H9 (cell line): ENCODE measurements around the gene USP5. TPM values are rescaled to one million over a fixed set of nuclear protein-coding genes. Genes with fewer than 3 reads are reported as not detected.

ENCODE experiments used
- DNase-seq: peaks from one replicate; pipeline ENCODE4 v3.0.0-alpha.2; 2017
- H2AFZ ChIP-seq: one replicate; pipeline ENCODE4 v1.6.1; 2013; ENCODE audit warnings: mild to moderate bottlenecking, low read length, control low read depth, moderate library complexity
- H2AK5ac ChIP-seq: 2 replicates; pipeline ENCODE4 v1.6.1; 2013; ENCODE audit warnings: low read length, control low read depth, mixed read lengths; ENCODE audit not compliant: insufficient read length
- H2BK120ac ChIP-seq: one replicate; pipeline ENCODE4 v1.6.1; 2013; ENCODE audit warnings: low read depth, mild to moderate bottlenecking, low read length, control low read depth, inconsistent platforms; ENCODE audit not compliant: poor library complexity, severe bottlenecking
- H2BK12ac ChIP-seq: 2 replicates; pipeline ENCODE4 v1.6.1; 2013; ENCODE audit warnings: low read length, control low read depth, mixed read lengths, low read depth; ENCODE audit not compliant: insufficient read length
- H2BK15ac ChIP-seq: 2 replicates; pipeline ENCODE4 v1.6.1; 2013; ENCODE audit warnings: low read depth, low read length, control low read depth
- H2BK20ac ChIP-seq: one replicate; pipeline ENCODE4 v1.6.1; 2013; ENCODE audit warnings: low read depth, mild to moderate bottlenecking, low read length, control low read depth, inconsistent platforms; ENCODE audit not compliant: poor library complexity, severe bottlenecking
- H2BK5ac ChIP-seq: 2 replicates; pipeline ENCODE4 v1.6.1; 2013; ENCODE audit warnings: low read length, control low read depth, mixed read lengths; ENCODE audit not compliant: insufficient read length
- H3K14ac ChIP-seq: 2 replicates; pipeline ENCODE4 v1.6.1; 2013; ENCODE audit warnings: low read length, control low read depth; ENCODE audit not compliant: insufficient read depth
- H3K18ac ChIP-seq: 2 replicates; pipeline ENCODE4 v1.6.1; 2013; ENCODE audit warnings: low read depth, mild to moderate bottlenecking, mixed read lengths, low read length, control low read depth; ENCODE audit not compliant: insufficient read length
- H3K23ac ChIP-seq: 2 replicates; pipeline ENCODE4 v1.6.1; 2013; ENCODE audit warnings: low read length, control low read depth, mixed read lengths, low read depth; ENCODE audit not compliant: insufficient read length
- H3K23me2 ChIP-seq: 2 replicates; pipeline ENCODE4 v1.6.1; 2013; ENCODE audit warnings: low read depth, mild to moderate bottlenecking, mixed read lengths, low read length, control low read depth; ENCODE audit not compliant: insufficient read length, poor library complexity, severe bottlenecking
- H3K27ac ChIP-seq: 2 replicates; pipeline ENCODE4 v1.5.1; 2013; ENCODE audit warnings: low read length, control low read depth, mixed read lengths, low read depth; ENCODE audit not compliant: insufficient read length
- H3K27me3 ChIP-seq: 2 replicates; pipeline ENCODE4 v1.6.1; 2013; ENCODE audit warnings: low read length, control low read depth, inconsistent platforms; ENCODE audit not compliant: insufficient read depth
- H3K4ac ChIP-seq: 2 replicates; pipeline ENCODE4 v1.6.1; 2013; ENCODE audit warnings: low read depth, mild to moderate bottlenecking, control low read depth, inconsistent platforms, low read length, moderate library complexity
- H3K4me1 ChIP-seq: 2 replicates; pipeline ENCODE4 v1.6.1; 2013; ENCODE audit warnings: low read length, control low read depth, inconsistent platforms; ENCODE audit not compliant: insufficient read depth
- H3K4me2 ChIP-seq: 2 replicates; pipeline ENCODE4 v1.6.1; 2013; ENCODE audit warnings: low read length, control low read depth, mixed read lengths; ENCODE audit not compliant: insufficient read length, insufficient read depth
- H3K56ac ChIP-seq: 2 replicates; pipeline ENCODE4 v1.6.1; 2013; ENCODE audit warnings: low read depth, mild to moderate bottlenecking, mixed read lengths, low read length, control low read depth; ENCODE audit not compliant: insufficient read length
- H3K79me1 ChIP-seq: 2 replicates; pipeline ENCODE4 v1.6.1; 2013; ENCODE audit warnings: low read depth, mild to moderate bottlenecking, moderate library complexity, low read length, control low read depth, inconsistent platforms; ENCODE audit not compliant: insufficient read depth, poor library complexity, severe bottlenecking
- H3K79me2 ChIP-seq: 2 replicates; pipeline ENCODE4 v1.6.1; 2013; ENCODE audit warnings: low read length, control low read depth, inconsistent platforms; ENCODE audit not compliant: insufficient read depth
- H3K9ac ChIP-seq: 2 replicates; pipeline ENCODE4 v1.6.1; 2013; ENCODE audit warnings: low read length, control low read depth, mixed read lengths; ENCODE audit not compliant: insufficient read length; ENCODE audit errors: extremely low read depth
- H3K9me3 ChIP-seq: one replicate; pipeline ENCODE4 v1.6.1; 2013; ENCODE audit warnings: low read depth, low read length, inconsistent platforms; ENCODE audit not compliant: control insufficient read depth
- H3T11ph ChIP-seq: one replicate; pipeline ENCODE4 v1.6.1; 2013; ENCODE audit warnings: mild to moderate bottlenecking, low read length, control low read depth, inconsistent platforms
- H4K20me1 ChIP-seq: one replicate; pipeline ENCODE4 v1.6.1; 2013; ENCODE audit not compliant: control insufficient read depth, insufficient read length, insufficient read depth
- H4K5ac ChIP-seq: 2 replicates; pipeline ENCODE4 v1.6.1; 2013; ENCODE audit warnings: low read depth, mild to moderate bottlenecking, mixed read lengths, low read length, control low read depth; ENCODE audit not compliant: insufficient read length
- H4K8ac ChIP-seq: replicated peaks from 2 replicates; pipeline ENCODE4 v1.6.1; 2013; ENCODE audit warnings: low read length, control low read depth, mixed read lengths, low read depth; ENCODE audit not compliant: insufficient read length
- H4K91ac ChIP-seq: 2 replicates; pipeline ENCODE4 v1.6.1; 2013; ENCODE audit warnings: low read depth, mild to moderate bottlenecking, moderate library complexity, mixed read lengths, low read length, control low read depth; ENCODE audit not compliant: insufficient read length
- H3K27ac Mint-ChIP-seq, 3 experiments: 2 replicates in 2 of 3; 3 replicates in 1 of 3; pipeline ENCODE4 v1.8.0; 2020 to 2021; ENCODE audit warnings: mixed read lengths in 3 of 3, mild to moderate bottlenecking in 1 of 3, moderate library complexity in 1 of 3
- H3K27me3 Mint-ChIP-seq: 2 replicates; pipeline ENCODE4 v1.8.0; 2021; ENCODE audit warnings: low read depth, mild to moderate bottlenecking, moderate library complexity, mixed read lengths
- H3K36me3 Mint-ChIP-seq, 3 experiments: 2 replicates in 2 of 3; 3 replicates in 1 of 3; pipeline ENCODE4 v1.8.0; 2020 to 2021; ENCODE audit warnings: low read depth in 3 of 3, mixed read lengths in 3 of 3; ENCODE audit not compliant: insufficient read depth in 1 of 3
- H3K4me1 Mint-ChIP-seq, 2 experiments: 2 replicates each; pipeline ENCODE4 v1.8.0; 2020; ENCODE audit warnings: mixed read lengths in 2 of 2
- H3K4me3 Mint-ChIP-seq, 2 experiments: 2 replicates in 1 of 2; 3 replicates in 1 of 2; pipeline ENCODE4 v1.8.0; 2020 to 2021; ENCODE audit warnings: mild to moderate bottlenecking in 2 of 2, mixed read lengths in 2 of 2, moderate library complexity in 1 of 2
- H3K9me3 Mint-ChIP-seq, 2 experiments: 2 replicates in 1 of 2; 3 replicates in 1 of 2; pipeline ENCODE4 v1.8.0; 2020; ENCODE audit warnings: mild to moderate bottlenecking in 2 of 2, mixed read lengths in 2 of 2, moderate library complexity in 1 of 2
- WGBS: extraction: QIAGEN DNeasy Blood & Tissue Kit; methylation state at CpG from one replicate; pipeline ENCODE4 v1.1.7; 2013; ENCODE audit warnings: missing lambda C conversion rate, low lambda C conversion rate, mixed read lengths; ENCODE audit not compliant: insufficient read length; ENCODE audit errors: extremely low coverage; 5-methylcytosine and 5-hydroxymethylcytosine counted together
- total RNA-seq: library from RNA; stranded (reverse); gene quantifications from 2 replicates; pipeline ENCODE4 v1.2.1, GENCODE V29; 2021
- TF ChIP-seq, protein P1 (sequence below): fragments of 200-600 bp; sonication (generic); conservative IDR thresholded peaks from 3 replicates; pipeline ENCODE4 v1.8.0; 2021; ENCODE audit warnings: antibody characterized with exemption, mild to moderate bottlenecking

Gene USP5
- total RNA-seq, 1 experiment from 2014 or later: 143 TPM

DNA sequence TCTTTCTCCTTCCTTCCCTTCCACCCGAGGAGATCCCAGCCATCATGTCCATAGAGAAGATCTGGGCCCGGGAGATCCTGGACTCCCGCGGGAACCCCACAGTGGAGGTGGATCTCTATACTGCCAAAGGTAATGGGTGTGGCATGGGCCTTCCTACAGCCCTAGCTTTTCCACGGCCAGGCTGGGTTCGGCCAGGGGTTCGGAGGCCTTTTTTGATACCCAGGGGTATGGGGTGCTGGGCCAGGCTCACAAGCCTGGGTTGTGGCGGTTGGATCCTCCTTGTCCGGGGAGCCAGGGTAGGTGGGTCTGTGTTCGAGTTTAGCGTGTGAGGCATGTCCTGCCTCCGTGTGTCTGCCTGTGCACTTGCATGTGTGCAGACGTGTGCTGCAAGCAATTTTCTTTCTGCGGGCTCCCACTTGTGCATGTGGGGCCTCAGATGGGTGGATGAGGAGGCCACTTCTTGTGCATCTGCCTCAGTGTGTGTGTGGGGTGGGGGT, 63.9 kb downstream of the USP5 start:
- no peak overlapping the region for H3K27ac ChIP-seq
- H3K4me1 ChIP-seq: no peaks in the 10 kb centered on the region; the same call in 1 of the 2 replicates
- H3K27me3 ChIP-seq: no peaks in the 10 kb centered on the region
- no peak overlapping the region for H3K56ac ChIP-seq
- no peak overlapping the region for H3K23ac ChIP-seq
- no peak overlapping the region for H3K18ac ChIP-seq
- no peaks in the 10 kb centered on the region for H3K9me3 ChIP-seq
- H4K5ac ChIP-seq: no peak overlapping the region
- H3K23me2 ChIP-seq: peaks cover 16% of the 10 kb centered on the region
- no peak overlapping the region for H3K4ac ChIP-seq
- H3K36me3 Mint-ChIP-seq: peaks cover 26 to 43% (median 41%) of the 10 kb centered on the region in 3 experiments
- no peak overlapping the region for H2AK5ac ChIP-seq
- TF ChIP-seq, protein P1, sequence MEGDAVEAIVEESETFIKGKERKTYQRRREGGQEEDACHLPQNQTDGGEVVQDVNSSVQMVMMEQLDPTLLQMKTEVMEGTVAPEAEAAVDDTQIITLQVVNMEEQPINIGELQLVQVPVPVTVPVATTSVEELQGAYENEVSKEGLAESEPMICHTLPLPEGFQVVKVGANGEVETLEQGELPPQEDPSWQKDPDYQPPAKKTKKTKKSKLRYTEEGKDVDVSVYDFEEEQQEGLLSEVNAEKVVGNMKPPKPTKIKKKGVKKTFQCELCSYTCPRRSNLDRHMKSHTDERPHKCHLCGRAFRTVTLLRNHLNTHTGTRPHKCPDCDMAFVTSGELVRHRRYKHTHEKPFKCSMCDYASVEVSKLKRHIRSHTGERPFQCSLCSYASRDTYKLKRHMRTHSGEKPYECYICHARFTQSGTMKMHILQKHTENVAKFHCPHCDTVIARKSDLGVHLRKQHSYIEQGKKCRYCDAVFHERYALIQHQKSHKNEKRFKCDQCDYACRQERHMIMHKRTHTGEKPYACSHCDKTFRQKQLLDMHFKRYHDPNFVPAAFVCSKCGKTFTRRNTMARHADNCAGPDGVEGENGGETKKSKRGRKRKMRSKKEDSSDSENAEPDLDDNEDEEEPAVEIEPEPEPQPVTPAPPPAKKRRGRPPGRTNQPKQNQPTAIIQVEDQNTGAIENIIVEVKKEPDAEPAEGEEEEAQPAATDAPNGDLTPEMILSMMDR: no peak
- H3K4me2 ChIP-seq: peak overlapping the region; percentile 70
- no peak overlapping the region for H2BK20ac ChIP-seq
- H3K9me3 Mint-ChIP-seq: no peaks in the 10 kb centered on the region
- no peak for DNase-seq
- no peak overlapping the region for H2BK5ac ChIP-seq
- H3K14ac ChIP-seq: no peak overlapping the region
- H4K91ac ChIP-seq: no peak overlapping the region
- no CpG with 5 or more reads among the region's 14 CpGs for WGBS
- H3K27ac Mint-ChIP-seq: peak overlapping the region in 2 of 3 experiments; percentile 23 to 52; a peak in 2 of 7 replicates
- no peak overlapping the region for H3T11ph ChIP-seq
- no peak overlapping the region for H2AFZ ChIP-seq
- H2BK12ac ChIP-seq: no peak overlapping the region
- H3K79me1 ChIP-seq: peaks cover 6% of the 10 kb centered on the region
- no peak overlapping the region for H2BK120ac ChIP-seq
- no peak overlapping the region for H3K9ac ChIP-seq
- no peaks in the 10 kb centered on the region for H4K20me1 ChIP-seq
- no peaks in the 10 kb centered on the region for H3K79me2 ChIP-seq
- H3K27me3 Mint-ChIP-seq: peaks cover 17% of the 10 kb centered on the region
- H3K4me3 Mint-ChIP-seq: peak overlapping the region; percentile 92 to 94
- no peak overlapping the region for H4K8ac ChIP-seq
- H3K4me1 Mint-ChIP-seq: peaks cover 29 to 47% of the 10 kb centered on the region in 2 experiments
- H2BK15ac ChIP-seq: no peak overlapping the region

Other genes with a start within 250 kb of the USP5 start
- 334 and 346 TPM in 2 replicates for gene CHD4, start 244.8 kb upstream of the USP5 start, total RNA-seq
- gene LPAR5, start 216.2 kb upstream of the USP5 start, total RNA-seq: 0.22 TPM in 2 replicates
- gene ACRBP, start 204.7 kb upstream of the USP5 start, total RNA-seq: 1.3 and 1.9 TPM in 2 replicates
- gene ING4, start 189.0 kb upstream of the USP5 start, total RNA-seq: 20.1 TPM in 2 replicates
- 83.5 and 88.0 TPM in 2 replicates for gene ZNF384, start 162.8 kb upstream of the USP5 start, total RNA-seq
- 5.2 and 6.6 TPM in 2 replicates for gene PIANP, start 151.3 kb upstream of the USP5 start, total RNA-seq
- gene COPS7A, start 128.1 kb upstream of the USP5 start, total RNA-seq: 34.2 and 35.9 TPM in 2 replicates
- gene MLF2, start 99.0 kb upstream of the USP5 start, total RNA-seq: 244 and 258 TPM in 2 replicates
- 422 and 438 TPM in 2 replicates for gene PTMS, start 85.8 kb upstream of the USP5 start, total RNA-seq
- gene LAG3, start 79.6 kb upstream of the USP5 start, total RNA-seq: 1.7 and 2.2 TPM in 2 replicates
- gene CD4, start 62.6 kb upstream of the USP5 start, total RNA-seq: 0.88 and 1.1 TPM in 2 replicates
- gene GPR162, start 30.3 kb upstream of the USP5 start, total RNA-seq: 4.6 and 6.1 TPM in 2 replicates
- 55.0 and 60.2 TPM in 2 replicates for gene P3H3, start 23.7 kb upstream of the USP5 start, total RNA-seq
- gene GNB3, start 11.2 kb upstream of the USP5 start, total RNA-seq: 17.3 and 20.0 TPM in 2 replicates
- gene CDCA3, start 864 bp upstream of the USP5 start, total RNA-seq: 45.1 and 48.6 TPM in 2 replicates
- 1,177 and 1,211 TPM in 2 replicates for gene TPI1, start 15.4 kb downstream of the USP5 start, total RNA-seq
- gene SPSB2, start 21.2 kb downstream of the USP5 start, total RNA-seq: 13.7 and 16.3 TPM in 2 replicates
- gene LRRC23, start 52.7 kb downstream of the USP5 start, total RNA-seq: 2.1 and 2.6 TPM in 2 replicates
- 165 and 166 TPM in 2 replicates for gene ENO2, start 62.4 kb downstream of the USP5 start, total RNA-seq
- gene ATN1, start 75.8 kb downstream of the USP5 start, total RNA-seq: 97.9 and 103 TPM in 2 replicates
- gene RNU7-1, start 91.7 kb downstream of the USP5 start, total RNA-seq: not detected in 2 replicates
- gene C12orf57, start 91.9 kb downstream of the USP5 start, total RNA-seq: 195 TPM in 2 replicates
- gene PTPN6, start 99.2 kb downstream of the USP5 start, total RNA-seq: 18.2 and 19.8 TPM in 2 replicates
- 370 and 383 TPM in 2 replicates for gene PHB2, start 118.5 kb downstream of the USP5 start, total RNA-seq
- gene EMG1, start 118.8 kb downstream of the USP5 start, total RNA-seq: 62.7 and 67.4 TPM in 2 replicates
- gene LPCAT3, start 166.3 kb downstream of the USP5 start, total RNA-seq: 45.0 and 47.7 TPM in 2 replicates
- gene C1S, start 208.6 kb downstream of the USP5 start, total RNA-seq: 3.4 and 4.2 TPM in 2 replicates
- gene C1R, start 240.3 kb downstream of the USP5 start, total RNA-seq: 11.4 and 11.5 TPM in 2 replicates